Raji (cell line): ENCODE measurements around the gene RAB4B.
A peak's percentile ranks its signal among the peaks of the same experiment; 100 is the strongest.

ENCODE experiments used
- POLR2A ChIP-seq: IDR thresholded peaks from 2 replicates; pipeline ENCODE4 v1.6.1; 2011; ENCODE audit warnings: low read depth, low read length, control low read depth; ENCODE audit not compliant: insufficient read depth

The RAB4B gene

DNA sequence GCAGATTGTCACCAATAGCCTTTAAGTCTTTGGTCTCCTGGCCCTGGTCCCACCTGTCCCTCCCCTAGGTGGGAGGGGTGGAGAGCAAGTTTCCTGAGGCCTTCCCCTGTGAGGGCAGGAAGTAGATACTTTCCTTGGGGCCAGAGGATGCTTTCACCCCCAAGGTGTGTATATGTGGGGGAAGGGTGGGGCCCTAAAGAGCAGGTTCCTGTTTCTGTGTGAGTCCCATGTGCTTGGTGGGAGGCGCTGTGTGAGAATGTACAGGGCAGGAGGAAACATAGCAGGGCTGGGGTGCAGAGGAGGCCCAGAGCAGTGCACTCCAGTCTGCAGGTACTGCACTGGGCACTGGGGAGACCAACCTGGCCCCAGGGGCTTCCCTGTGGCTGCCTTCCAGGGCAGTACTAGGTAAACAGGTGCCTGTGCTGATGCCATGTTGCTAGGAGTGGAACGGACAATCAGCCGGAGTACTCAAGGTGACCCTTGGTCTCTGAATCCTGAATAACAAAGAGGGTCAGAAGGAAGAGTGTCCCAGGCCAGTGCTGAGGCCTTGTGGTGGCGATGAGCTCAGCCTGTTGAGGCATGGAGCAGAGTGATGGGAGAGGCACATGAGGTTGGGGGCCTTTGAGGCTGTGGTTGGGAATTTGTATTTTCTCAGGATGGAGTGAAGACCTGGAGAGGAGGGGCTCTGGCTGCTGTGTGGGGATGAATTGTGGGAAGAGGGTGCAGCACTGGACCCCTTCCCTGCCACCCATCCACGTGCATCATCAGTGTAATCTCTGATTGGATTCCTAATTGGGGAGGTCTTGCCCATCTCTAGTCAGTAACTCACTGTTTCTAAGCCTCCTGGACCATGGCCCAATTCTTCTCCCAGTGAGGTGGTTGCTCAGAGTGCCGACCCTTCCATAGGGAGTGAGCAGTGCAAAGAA, 26.1 kb downstream of the RAB4B start:
- peak; percentile 24; the same call in 1 of the 2 replicates for TF ChIP-seq POLR2A

DNA sequence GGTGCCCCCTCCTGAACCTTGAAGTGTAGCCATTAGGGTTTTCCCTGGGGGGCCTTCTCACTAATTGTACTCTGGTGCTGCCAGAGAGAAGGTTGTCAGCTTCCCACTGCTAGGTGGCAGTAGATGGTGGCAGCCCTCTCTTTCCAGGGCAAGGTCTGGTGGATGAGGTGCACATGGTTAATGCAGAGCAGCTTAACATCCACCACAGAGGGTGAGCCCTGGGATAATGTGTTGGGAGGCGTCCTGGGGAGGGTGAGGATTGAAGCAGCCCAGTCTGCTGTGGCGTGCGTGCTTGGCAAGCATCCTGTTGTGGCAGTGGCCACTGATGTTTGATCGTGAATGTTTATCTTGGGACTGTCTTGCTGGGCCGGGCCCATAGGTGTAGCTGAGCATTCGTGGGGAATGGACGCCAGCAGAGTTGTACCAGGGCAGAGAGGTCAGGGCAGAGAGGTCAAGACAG, 26.8 kb downstream of the RAB4B start:
- no peak for TF ChIP-seq POLR2A

DNA sequence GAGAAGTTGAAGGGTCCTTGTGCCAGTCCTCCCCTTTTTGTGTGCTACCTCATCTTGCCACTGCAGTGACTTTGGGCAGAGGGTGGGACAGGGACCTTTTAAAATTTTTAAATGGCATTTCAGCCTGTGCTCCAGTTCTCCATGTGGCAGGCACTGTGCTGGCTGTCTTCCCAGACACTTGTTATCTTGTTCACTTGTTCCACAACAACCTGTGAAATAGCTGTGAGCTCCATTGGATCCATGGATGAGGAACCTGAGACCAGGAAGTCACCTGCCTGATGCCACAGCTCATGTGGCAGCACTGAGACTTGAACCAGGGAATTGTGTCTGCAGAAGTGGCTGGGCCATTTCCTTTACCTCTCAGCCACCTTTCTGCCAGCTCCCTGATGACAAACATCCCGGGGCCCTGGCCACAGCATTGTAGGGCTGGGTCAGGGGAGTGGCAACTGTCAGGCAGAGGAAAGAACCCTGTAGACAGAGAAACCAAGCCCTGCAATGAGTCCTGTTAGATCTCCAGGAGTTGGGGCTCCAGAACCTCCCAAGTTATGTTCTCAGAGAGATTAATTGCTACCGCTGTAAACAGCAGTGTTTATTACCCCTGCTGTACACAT, 27.3 kb downstream of the RAB4B start:
- TF ChIP-seq POLR2A: no peak

DNA sequence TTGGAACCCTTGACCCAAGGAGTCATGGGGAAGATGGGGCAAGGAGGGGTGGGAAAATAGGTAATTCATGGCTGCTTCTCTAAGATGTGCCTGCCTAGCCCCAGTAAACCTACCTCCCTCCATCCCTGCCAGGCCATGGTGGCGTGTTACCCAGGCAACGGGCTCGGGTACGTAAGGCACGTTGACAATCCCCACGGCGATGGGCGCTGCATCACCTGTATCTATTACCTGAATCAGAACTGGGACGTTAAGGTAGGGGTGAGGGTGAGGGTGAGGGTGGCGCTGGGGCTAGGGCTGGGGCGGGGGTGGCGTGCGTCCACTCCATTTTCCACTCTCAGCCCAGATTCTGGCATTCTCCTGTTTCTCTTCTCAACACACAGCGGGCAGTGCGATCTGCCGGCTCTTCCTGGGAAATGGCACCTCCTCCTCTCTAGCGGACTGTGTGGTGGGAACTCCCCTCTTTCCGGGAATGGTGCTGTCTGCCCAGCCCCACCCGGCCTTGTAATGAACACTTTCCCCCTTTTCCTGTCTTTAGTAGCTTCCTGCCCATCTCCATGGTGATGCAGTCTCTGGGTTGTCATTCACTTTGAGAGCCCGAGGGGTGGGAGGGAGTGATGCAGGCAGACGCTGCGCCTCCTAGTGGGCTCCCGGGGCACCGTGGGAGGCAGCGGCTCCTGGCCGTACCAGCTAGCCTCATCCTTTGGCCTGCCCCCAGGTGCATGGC, 28.5 kb downstream of the RAB4B start:
- TF ChIP-seq POLR2A: no peak

DNA sequence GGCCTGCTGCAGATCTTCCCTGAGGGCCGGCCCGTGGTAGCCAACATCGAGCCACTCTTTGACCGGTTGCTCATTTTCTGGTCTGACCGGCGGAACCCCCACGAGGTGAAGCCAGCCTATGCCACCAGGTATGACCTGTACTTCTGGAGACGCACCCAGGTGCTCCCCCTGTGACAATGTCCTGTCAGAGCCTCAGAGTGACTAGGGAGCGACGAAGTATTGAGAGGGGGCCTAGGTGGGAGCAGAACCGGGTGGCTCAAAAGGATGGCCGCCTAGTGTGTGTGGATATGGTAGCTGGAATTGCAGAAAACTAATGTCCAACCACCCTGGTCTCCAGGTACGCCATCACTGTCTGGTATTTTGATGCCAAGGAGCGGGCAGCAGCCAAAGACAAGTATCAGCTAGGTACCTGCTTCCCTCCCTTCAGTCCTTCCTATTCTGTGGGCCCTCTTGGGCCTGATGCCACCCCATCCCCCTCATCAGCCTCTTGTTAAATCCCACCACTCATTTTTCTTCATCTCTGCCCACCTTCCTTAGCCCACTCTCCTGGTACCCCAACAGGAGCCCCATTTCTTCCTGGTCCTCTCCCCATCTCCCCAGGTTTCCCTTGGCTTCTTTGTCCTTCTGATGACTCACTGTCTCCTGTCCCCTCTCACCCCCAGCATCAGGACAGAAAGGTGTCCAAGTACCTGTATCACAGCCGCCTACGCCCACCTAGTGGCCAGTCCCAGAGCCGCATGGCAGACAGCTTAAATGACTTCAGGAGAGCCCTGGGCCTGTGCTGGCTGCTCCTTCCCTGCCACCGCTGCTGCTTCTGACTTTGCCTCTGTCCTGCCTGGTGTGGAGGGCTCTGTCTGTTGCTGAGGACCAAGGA, 29.3 kb downstream of the RAB4B start:
- TF ChIP-seq POLR2A: no peak

DNA sequence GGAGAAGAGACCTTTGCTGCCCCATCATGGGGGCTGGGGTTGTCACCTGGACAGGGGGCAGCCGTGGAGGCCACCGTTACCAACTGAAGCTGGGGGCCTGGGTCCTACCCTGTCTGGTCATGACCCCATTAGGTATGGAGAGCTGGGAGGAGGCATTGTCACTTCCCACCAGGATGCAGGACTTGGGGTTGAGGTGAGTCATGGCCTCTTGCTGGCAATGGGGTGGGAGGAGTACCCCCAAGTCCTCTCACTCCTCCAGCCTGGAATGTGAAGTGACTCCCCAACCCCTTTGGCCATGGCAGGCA, 29.9 kb downstream of the RAB4B start:
- no peak for TF ChIP-seq POLR2A

DNA sequence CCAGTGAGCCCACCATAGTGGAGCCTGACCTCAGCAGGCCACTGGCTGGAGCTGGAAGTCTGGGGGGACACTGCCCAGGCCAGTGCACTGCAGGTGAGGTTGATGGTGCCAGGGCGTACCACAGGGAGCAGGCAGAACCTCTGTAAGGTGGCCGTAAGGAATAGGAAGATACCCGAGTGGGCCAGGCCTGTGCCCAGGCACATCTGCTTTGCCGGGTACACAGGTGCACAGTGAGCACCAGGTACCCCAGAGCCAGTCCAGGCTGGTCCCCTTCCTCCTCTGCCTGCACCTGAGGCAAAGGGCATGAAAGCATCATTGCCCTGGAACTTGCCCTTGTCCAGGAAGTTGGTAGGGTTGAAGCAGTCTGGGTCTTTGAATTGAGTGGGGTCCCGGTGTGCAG, 30.4 kb downstream of the RAB4B start:
- no peak for TF ChIP-seq POLR2A

DNA sequence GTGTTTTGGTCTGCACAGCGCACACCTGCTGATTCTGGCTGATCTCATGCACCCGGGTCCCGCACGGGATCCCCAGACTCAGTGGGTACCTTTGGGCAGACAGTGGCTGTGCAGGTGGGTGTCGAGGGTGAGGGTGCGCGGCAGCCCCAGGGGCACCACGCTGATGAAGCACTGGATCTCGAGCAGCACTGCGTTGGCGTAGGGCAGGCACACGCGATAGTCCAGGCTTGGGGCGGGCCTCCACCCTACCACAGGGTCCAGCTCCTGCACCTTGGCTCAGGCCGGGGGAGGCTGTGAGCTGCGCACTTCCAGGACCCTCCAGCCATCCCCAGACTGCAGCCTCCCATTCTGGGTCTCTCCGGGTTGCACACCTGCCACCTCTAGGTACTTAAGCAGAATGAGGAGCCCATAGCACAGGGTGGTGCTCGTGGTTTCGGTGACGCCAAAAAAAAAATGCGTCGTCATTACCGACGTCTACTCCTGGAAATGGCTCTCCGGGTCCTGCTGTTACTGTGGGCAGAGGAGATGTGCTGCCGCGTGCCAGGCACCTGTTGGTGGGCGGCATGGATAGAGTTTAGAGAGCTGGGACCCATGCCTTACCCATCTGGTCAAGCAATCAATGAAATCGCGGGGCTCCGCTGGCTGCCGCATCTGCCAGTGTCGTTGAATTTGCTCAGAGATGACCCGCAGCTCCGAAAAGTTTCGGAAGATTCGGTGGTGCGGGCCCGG, 31.5 kb downstream of the RAB4B start:
- TF ChIP-seq POLR2A: no peak

DNA sequence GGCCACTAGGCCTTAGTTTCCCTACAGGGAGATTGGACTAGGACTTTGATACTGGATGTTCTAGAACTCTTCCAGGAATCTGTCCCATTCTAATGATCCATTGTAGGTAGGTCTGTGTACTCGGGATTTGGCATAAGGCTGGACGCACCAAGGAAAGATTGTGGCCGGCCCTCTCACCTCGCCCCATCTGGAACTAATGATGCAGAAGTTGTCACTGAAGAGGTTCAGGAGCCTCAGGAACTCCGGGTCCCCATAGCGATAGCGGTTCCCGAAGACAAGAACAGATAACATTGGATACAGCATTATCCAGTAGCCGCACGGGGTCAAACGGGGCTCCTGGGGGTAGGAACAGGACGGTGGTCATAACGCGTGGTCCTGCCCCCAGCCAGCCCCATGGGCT, 32.1 kb downstream of the RAB4B start:
- TF ChIP-seq POLR2A: no peak

DNA sequence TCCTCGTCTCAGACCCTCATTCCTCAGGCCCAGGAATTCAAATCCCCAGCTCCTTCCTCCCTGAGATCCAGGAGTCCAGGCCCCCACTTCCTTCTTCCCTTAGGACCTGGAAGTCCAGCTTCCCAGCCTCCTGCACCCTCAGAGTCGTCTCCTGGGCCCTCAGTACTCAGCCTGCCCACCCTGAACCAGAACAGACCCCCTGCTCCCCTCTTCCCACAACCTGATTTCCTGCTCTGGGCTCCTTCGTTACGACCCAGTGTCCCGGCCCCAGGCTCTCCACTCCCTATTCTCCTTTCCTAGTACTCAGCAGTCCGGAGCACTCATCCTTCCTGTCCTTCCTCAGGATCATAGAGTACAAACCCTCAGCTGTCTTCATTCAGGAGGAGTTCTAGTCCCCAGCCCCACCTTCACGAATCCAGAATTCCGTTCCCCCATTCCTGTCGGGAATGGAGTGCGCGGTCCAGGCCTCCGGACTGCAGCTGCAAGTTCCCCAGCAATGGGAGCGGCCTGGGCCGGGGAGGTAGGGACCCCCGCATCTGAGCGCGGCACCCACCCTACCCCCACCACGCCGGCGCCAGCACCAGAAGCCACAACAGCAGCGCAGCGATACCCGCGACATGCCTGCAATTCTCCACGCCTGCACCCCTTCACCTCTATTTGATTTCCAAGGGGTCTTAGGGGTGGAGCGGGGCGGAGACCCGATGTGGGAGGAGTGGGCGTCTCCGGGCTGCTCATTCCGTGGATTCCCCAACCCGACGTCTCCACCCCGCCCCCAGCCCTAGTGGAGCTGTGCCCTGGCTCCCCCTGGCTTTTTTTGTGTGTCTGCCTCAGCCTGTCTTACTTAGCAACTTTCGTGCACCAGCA, 33.7 kb downstream of the RAB4B start:
- TF ChIP-seq POLR2A: no peak

DNA sequence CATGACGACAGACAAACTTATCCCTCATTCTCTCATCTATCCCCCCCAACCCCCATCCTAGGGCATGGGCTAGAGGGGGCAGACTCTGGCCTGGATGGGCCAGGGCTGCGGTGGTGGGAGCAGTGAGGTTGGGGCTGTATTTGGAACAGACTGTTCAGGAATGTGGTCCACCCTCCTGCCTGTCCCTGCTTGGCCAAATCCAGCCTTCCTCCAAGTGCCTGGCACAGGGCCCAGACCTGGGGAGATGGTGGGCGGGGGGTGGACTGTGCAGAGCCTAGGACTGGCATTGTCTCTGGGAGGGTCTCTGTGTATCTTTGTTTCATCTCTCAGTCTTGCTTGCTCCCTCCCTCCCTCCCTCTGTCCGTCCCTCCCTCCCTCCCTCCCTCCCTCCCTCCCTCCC, 35.1 kb downstream of the RAB4B start:
- no peak for TF ChIP-seq POLR2A

DNA sequence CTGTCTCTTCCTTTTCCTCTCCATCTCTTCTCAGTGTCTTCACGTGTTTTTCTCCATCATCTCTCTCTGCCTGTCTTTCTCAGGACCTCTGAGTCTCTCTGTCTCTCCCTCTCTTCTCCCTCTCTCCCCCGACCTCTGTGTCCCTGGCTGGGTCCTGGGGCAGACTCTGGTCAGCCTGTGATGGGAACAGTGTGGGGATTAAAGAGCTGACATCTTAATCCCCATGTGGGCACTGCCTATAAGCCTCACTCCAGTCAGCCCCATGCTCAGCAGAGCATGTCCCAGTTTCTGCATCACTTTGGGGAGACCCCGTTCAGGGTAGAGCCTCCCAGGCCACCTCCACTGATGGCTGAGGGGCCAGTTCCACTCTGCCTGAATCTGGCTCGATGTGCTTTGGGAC, 37.2 kb downstream of the RAB4B start:
- TF ChIP-seq POLR2A: no peak

DNA sequence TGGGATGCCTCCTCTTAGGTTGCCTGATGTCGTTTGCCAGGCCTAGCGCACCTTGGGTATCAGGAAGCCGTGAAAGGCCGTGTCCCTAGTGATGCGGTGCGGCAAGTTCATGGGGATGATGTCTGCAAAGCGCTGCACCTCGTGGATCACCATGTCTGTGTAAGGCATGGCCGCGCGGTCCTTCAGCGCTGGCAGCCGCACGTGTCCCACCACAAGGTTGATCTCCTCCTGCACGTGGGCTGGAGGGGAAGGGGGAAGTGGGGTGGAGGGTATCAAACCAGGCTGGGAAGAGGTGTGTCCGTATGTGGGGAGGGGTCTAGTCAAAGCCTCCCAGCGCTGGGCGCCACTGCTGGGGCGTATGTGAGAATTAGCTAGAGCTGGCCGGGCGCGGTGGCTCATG, 44.1 kb downstream of the RAB4B start:
- TF ChIP-seq POLR2A: no peak
